Transverse colon (tissue), 4 donors: ENCODE measurements around the gene OBSCN. TPM values are rescaled to one million over a fixed set of nuclear protein-coding genes. Genes with fewer than 3 reads are reported as not detected.

Experiments
- DNase-seq: peaks from one replicate; pipeline ENCODE4 v3.0.0-alpha.2; 2019
- H3K27ac ChIP-seq, 4 donors: fragments of 200-600 bp; sonication (generic); 2 replicates each; pipeline ENCODE4 v1.5.1; 2016 to 2018; ENCODE audit warnings: inconsistent platforms in 4 of 4
- H3K27me3 ChIP-seq: fragments of 200-600 bp; sonication (generic); 2 replicates; pipeline ENCODE4 v1.5.1; 2017; ENCODE audit warnings: inconsistent platforms
- H3K36me3 ChIP-seq, 4 donors: fragments of 200-600 bp; sonication (generic); 2 replicates each; pipeline ENCODE4 v1.5.1; 2017 to 2019; ENCODE audit warnings: inconsistent platforms in 4 of 4
- H3K4me1 ChIP-seq, 4 donors: fragments of 200-600 bp; sonication (generic); 2 replicates each; pipeline ENCODE4 v1.5.1; 2017 to 2020; ENCODE audit warnings: inconsistent platforms in 4 of 4
- H3K4me3 ChIP-seq, 4 donors: fragments of 200-600 bp; sonication (generic); 1 replicate in 1 of 4; 2 replicates in 3 of 4; pipeline versions ENCODE4 v1.5.1 to v1.6.1; 2017 to 2019; ENCODE audit warnings: inconsistent platforms in 4 of 4
- H3K9me3 ChIP-seq, 2 donors: fragments of 200-600 bp; sonication (generic); 2 replicates each; pipeline ENCODE4 v1.5.1; 2017 to 2019; ENCODE audit warnings: inconsistent platforms in 2 of 2
- EP300 ChIP-seq: sonication (generic); formaldehyde crosslinking; IDR thresholded peaks from one replicate; pipeline ENCODE4 v1.6.1; 2017; ENCODE audit warnings: antibody characterized with exemption, low read depth
- POLR2A ChIP-seq: fragments of 450-650 bp; IDR thresholded peaks from one replicate; pipeline ENCODE4 v1.6.1; 2016; ENCODE audit warnings: antibody characterized with exemption, mild to moderate bottlenecking, moderate library complexity
- POLR2AphosphoS5 ChIP-seq, 3 donors: sonication (generic); formaldehyde crosslinking; IDR thresholded peaks; one replicate each; pipeline ENCODE4 v1.6.1; 2016; ENCODE audit warnings: antibody characterized with exemption in 3 of 3
- WGBS, 2 donors: methylation state at CpG; one replicate each; pipeline ENCODE4 v1.1.5; 2018; ENCODE audit warnings: low coverage in 1 of 2; 5-methylcytosine and 5-hydroxymethylcytosine counted together
- in situ Hi-C, 4 donors: fragments of 200-750 bp; cut with MboI; loops; one replicate each; pipeline versions ENCODE4 v1.15.0 to v1.15.1; 2017; ENCODE audit warnings: low sequenced_read_pairs in 3 of 4, low pct_ligation_motif_present in 1 of 4, low pct_unique_long_range_greater_than_20kb in 1 of 4
- intact Hi-C: fragments of 100-400 bp; cut with DNase I; formaldehyde crosslinking; loops from one replicate; pipeline ENCODE4 v1.15.1; 2023; ENCODE audit warnings: low total_unique reads
- total RNA-seq, 4 donors: library from RNA; depleted of rRNA; stranded (reverse); fragments of >200 nt; gene quantifications; one replicate each; pipeline ENCODE4 v1.1.0, GENCODE V29; 2016
- TF ChIP-seq, protein P1 (sequence below), 5 experiments: fragments of 200-600 bp in 3 of 5; fragments of 450-650 bp in 2 of 5; sonication (generic) in 3 of 5; IDR thresholded peaks; 1 replicate in 2 of 5; 2 replicates in 3 of 5; pipeline ENCODE4 v1.5.1; 2016 to 2017; ENCODE audit warnings: antibody characterized with exemption in 5 of 5, inconsistent platforms in 3 of 5, mild to moderate bottlenecking in 2 of 5, moderate library complexity in 1 of 5

Gene OBSCN
- total RNA-seq, 4 donors from 2014 or later, result 11.9 to 21.7 (median 15.8) TPM

DNA sequence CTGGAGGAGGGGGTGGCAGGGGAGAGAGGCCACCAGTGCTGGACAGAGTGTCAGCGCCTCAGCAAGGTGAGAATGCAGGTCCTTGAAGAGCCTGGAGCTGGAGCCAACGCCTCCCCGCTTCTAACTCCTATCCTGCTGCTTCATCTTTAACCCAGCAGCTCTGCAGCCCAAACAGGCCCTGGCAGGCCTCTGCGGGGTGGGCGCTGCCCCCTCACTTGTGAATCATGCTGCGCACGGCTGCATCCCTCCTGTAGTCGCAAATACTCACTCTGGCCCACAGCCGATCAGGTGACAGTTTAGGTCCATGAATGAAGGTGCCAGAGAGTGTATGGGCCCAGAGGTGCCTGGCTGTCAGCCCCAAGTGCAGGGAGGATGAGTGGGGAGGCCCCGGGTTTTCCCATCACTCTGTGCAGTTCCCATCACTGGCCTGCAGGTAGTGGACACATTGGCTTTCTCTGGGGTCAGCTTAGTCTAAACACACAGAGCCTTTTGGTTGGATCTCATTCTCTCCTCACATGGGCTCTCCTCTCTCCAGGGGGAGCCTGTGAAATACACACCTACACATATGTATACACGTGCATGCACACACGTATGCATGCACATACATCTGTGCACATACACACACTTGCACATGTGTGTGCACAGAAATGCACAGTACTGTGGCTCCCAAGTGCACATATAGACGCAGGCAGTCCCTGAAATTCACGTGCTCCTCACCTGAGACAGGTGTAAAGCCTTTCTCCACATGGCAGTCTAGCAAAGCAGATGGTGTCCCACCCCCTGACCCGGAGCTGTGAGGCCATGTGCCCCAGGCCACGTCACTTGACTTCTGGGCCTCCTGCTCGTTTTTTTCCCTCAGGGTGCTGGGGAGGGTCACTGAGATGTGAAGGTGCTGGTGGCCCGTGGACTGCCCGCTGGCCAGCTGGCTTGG lies 146.8 kb downstream of the OBSCN start:
- H3K36me3 ChIP-seq, result no peaks in the 10 kb centered on the region
- no peaks in the 10 kb centered on the region for H3K9me3 ChIP-seq
- DNase-seq, result no peak
- no peak overlapping the region for H3K27ac ChIP-seq
- TF ChIP-seq, protein P1, sequence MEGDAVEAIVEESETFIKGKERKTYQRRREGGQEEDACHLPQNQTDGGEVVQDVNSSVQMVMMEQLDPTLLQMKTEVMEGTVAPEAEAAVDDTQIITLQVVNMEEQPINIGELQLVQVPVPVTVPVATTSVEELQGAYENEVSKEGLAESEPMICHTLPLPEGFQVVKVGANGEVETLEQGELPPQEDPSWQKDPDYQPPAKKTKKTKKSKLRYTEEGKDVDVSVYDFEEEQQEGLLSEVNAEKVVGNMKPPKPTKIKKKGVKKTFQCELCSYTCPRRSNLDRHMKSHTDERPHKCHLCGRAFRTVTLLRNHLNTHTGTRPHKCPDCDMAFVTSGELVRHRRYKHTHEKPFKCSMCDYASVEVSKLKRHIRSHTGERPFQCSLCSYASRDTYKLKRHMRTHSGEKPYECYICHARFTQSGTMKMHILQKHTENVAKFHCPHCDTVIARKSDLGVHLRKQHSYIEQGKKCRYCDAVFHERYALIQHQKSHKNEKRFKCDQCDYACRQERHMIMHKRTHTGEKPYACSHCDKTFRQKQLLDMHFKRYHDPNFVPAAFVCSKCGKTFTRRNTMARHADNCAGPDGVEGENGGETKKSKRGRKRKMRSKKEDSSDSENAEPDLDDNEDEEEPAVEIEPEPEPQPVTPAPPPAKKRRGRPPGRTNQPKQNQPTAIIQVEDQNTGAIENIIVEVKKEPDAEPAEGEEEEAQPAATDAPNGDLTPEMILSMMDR (IDR thresholded peaks at IDR 0.05), result no peak
- no peak for TF ChIP-seq POLR2AphosphoS5 (IDR thresholded peaks at IDR 0.05)
- TF ChIP-seq POLR2A, result no peak
- WGBS, 2 donors, result 84% methylated on average over 19 of the region's 19 CpGs; no CpG with 5 or more reads in 1 of the 2 donors
- no peak overlapping the region for H3K4me3 ChIP-seq
- H3K4me1 ChIP-seq, result no peaks in the 10 kb centered on the region
- intact Hi-C loops (no loop called here), in situ Hi-C loops (no loop called here)
- no peaks in the 10 kb centered on the region for H3K27me3 ChIP-seq

DNA sequence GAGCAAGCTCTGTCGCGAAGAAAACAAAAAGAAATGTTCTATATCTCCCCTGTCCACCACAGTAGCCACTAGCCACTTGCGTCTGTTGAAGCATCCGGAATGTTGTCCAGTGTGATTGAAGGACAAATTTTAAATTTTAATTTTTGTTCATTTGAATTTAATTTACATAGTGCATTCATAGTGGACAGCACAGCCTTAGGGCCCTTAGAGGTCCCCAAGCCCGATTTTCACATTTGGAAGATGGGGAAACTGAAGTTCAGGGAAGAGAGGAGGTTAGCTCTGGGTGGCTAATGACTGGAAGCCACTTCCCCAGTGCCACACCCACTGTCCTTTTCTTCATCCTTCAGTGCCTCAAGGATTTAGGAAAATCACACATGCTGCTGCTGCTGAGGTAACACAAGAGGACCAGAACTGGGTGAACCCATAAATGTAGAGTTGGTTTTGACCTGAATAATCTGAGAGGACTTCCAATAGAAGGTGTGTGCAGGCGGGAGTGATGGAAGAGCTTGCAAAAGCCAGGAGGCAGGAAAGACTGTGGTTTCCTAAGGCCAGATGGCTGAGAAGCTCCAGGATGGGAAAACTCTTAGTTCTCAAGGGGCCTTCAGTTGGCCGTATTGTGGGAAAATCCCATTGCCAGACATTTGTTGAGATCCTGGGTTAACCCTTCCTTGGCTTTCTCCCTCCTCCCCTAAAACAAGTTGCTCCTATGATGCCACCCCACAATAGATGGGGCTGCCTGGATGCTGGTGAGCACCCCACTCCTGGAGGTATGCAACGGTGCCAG lies 149.2 kb downstream of the OBSCN start:
- in situ Hi-C loops, result no loop called here
- 83 to 87% methylated on average over 4 to 8 of the region's 8 CpGs for WGBS, 2 donors
- no peak for DNase-seq
- no peaks in the 10 kb centered on the region for H3K4me1 ChIP-seq
- TF ChIP-seq POLR2AphosphoS5 (IDR thresholded peaks at IDR 0.05) (no peak), POLR2A (no peak), EP300 (no peak)
- TF ChIP-seq, protein P1 (IDR thresholded peaks at IDR 0.05), result no peak
- H3K27ac ChIP-seq, result no peak overlapping the region
- H3K4me3 ChIP-seq, result no peak overlapping the region
- H3K27me3 ChIP-seq, result no peaks in the 10 kb centered on the region
- no peaks in the 10 kb centered on the region for H3K36me3 ChIP-seq
- intact Hi-C loops, result no loop called here
- H3K9me3 ChIP-seq, result no peaks in the 10 kb centered on the region

DNA sequence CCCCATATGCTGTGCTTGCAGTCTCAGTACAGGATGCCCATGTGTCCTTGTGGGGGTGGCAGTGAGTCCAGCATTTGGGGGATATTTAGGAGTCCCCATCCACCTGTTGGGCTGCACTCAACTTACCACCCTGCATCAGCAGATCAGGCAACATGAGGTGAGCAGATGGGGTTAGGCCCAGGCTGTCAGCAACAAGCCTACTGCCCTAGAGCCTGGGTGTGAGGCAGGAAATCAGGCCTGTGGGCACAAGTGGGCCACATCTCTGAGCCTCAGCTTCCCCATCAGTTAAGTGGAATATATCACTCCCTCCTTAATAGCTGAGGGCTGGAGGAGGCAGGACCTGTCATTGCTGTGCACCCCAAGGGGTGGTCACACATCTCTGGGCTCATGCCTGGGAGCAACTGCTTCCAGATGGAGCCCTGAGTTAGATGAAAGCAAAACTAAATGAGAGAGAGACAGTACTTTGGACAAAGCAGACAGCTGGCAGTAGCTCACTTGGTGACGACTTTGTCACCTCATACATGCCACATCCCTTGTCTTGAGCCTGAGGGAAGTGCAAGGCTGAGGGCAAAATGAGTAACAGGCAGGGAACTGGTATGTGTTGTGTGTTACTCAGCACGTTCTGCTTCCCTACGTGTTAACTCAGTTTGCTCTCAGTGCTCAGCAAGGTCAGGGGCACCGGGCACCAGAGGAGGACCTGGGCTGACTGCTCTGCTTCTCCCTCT lies 150.4 kb downstream of the OBSCN start:
- Histone ChIP-seq H3K4me1 (no peaks in the 10 kb centered on the region), H3K4me3 (no peak overlapping the region), H3K36me3 (no peaks in the 10 kb centered on the region), H3K27me3 (no peaks in the 10 kb centered on the region), H3K9me3 (no peaks in the 10 kb centered on the region), H3K27ac (no peak overlapping the region)
- in situ Hi-C loops (no loop called here), intact Hi-C loops (no loop called here)
- no peak for DNase-seq
- TF ChIP-seq POLR2AphosphoS5 (IDR thresholded peaks at IDR 0.05) (no peak), POLR2A (no peak), EP300 (no peak)
- TF ChIP-seq, protein P1 (IDR thresholded peaks at IDR 0.05), result no peak
- WGBS, 2 donors, result 75% methylated on average over 4 of the region's 4 CpGs; no CpG with 5 or more reads in 1 of the 2 donors
